Activated naive CD4-positive, alpha-beta T cell treated with anti-CD3 and anti-CD28 coated beads, Interleukin-2, amount 50 U/mL, for 16 hours (primary cell): Measurements from ENCODE around the gene SYCP2L.

Source experiments
- DNase-seq: peaks from one replicate; pipeline ENCODE4 v3.0.0-alpha.2; 2020

SYCP2L gene

GRCh38 chr6:11011787-11012234 is 125.0 kb downstream of the SYCP2L start:
- DNase-seq: no peak

GRCh38 chr6:11012295-11012754 is 125.5 kb downstream of the SYCP2L start:
- no peak for DNase-seq

- no peak for DNase-seq
These were observed 126.3 kb downstream of the SYCP2L start for GRCh38 chr6:11012976-11013720.

- no peak for DNase-seq
These were observed 126.8 kb downstream of the SYCP2L start for GRCh38 chr6:11013721-11014070.

- DNase-seq: no peak
These were observed 128.2 kb downstream of the SYCP2L start for GRCh38 chr6:11015102-11015501.

GRCh38 chr6:11016452-11016851 is 129.6 kb downstream of the SYCP2L start:
- no peak for DNase-seq

GRCh38 chr6:11017090-11017489 is 130.2 kb downstream of the SYCP2L start:
- DNase-seq: no peak

- DNase-seq: no peak
These were observed 131.4 kb downstream of the SYCP2L start for GRCh38 chr6:11018225-11018624.

- DNase-seq: no peak
These were observed 134.2 kb downstream of the SYCP2L start for GRCh38 chr6:11021003-11021402.

GRCh38 chr6:11021714-11022113 is 134.9 kb downstream of the SYCP2L start:
- DNase-seq: no peak

GRCh38 chr6:11023032-11023431 is 136.2 kb downstream of the SYCP2L start:
- DNase-seq: no peak
